Fibroblast of pulmonary artery (primary cell): ENCODE measurements around the gene MKRN3.
A peak's percentile ranks its signal among the peaks of the same experiment; 100 is the strongest.

Experiments
- DNase-seq: peaks from one replicate; pipeline ENCODE4 v3.0.0-alpha.2; 2010; ENCODE audit warnings: low read depth
- H3K4me3 ChIP-seq: replicated peaks from 2 replicates; pipeline ENCODE4 v1.5.1; 2011; ENCODE audit warnings: low read depth, mild to moderate bottlenecking, control low read depth, low read length, moderate library complexity
- TF ChIP-seq, protein P1 (sequence below): IDR thresholded peaks from 2 replicates; pipeline ENCODE4 v1.5.1; 2011; ENCODE audit warnings: mild to moderate bottlenecking, control low read depth, low read length, inconsistent platforms; ENCODE audit errors: missing control alignments

MKRN3 gene

DNA sequence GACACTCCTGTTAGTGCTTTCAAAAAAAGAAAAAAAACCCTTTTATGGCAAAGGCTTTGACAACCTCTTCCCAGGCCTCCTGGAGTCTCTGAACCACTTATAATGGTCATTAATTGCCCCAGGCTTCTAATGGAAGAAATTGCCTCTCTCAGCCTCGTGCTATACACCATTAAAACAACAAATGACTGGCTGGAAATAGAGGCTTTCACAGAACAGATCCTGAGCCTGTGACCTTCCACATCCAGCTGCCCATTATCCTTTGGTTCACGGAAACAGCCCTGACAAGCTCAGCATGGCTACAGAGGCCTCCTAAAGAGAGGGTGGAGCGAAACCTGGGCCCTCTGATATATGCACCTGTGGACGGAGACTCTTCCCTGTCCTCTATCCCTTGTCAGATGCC, 26.8 kb upstream of the MKRN3 start:
- DNase-seq, result no peak
- TF ChIP-seq, protein P1, sequence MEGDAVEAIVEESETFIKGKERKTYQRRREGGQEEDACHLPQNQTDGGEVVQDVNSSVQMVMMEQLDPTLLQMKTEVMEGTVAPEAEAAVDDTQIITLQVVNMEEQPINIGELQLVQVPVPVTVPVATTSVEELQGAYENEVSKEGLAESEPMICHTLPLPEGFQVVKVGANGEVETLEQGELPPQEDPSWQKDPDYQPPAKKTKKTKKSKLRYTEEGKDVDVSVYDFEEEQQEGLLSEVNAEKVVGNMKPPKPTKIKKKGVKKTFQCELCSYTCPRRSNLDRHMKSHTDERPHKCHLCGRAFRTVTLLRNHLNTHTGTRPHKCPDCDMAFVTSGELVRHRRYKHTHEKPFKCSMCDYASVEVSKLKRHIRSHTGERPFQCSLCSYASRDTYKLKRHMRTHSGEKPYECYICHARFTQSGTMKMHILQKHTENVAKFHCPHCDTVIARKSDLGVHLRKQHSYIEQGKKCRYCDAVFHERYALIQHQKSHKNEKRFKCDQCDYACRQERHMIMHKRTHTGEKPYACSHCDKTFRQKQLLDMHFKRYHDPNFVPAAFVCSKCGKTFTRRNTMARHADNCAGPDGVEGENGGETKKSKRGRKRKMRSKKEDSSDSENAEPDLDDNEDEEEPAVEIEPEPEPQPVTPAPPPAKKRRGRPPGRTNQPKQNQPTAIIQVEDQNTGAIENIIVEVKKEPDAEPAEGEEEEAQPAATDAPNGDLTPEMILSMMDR, result no peak
- H3K4me3 ChIP-seq, result no peak overlapping the region

DNA sequence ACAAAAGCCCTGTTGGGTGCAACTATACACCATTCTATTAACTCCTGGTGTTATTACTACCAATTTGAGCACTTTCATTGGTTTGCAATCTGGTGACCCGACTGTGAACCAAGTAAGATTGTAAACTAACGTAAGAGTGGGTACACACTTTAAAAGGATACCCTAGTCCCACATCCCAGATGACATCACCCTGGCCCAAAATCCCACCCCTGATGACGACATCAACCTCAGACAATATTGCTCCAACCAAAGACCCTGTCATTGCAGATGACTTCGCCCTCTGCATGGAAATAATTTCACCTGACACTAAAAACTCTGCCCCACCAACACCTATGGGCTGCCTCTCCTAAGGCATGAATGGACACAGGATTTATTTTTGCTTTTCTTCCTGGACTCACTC, 25.6 kb upstream of the MKRN3 start:
- TF ChIP-seq, protein P1, result no peak
- no peak for DNase-seq
- no peak overlapping the region for H3K4me3 ChIP-seq

DNA sequence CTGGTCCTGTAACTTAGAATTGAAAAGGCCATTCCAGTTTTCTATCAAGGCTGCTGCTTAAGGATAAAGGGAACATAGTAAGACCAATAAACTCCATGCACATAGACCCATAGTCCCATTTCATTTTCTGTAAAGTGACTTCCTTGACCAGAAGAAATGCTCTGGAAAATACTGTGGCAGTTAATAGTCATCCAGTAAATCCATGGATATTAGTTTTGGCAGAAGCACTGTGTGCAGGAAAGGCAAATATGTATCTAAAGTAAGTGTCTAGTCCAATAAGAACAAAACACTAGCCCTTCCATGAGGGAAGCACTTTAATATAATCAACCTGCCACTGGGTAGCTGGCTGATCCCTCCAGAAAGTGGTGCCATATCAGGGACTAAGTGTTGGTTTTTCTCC, 19.3 kb upstream of the MKRN3 start:
- DNase-seq, result no peak
- TF ChIP-seq, protein P1, result no peak
- H3K4me3 ChIP-seq, result no peak overlapping the region

DNA sequence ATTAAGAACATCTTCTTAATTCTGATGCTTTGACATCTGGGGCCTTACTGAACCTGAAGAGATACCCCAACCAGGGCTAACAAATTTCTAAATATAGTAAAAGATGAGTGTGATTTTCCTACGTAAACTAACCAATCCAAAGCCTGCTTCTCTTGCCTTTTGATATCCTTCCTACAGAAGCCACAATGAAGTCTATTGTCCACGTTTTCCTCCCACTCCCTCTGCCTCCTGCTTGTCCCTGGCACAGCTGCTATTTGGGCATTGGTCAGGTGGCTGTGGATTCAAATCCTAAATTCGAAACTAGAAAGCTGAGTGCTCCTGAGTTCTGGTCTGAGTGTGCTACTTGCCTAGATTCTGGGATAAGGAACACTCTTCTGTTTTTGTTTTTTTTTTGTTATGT, 17.4 kb upstream of the MKRN3 start:
- TF ChIP-seq, protein P1, result no peak
- DNase-seq, result no peak
- H3K4me3 ChIP-seq, result no peak overlapping the region

DNA sequence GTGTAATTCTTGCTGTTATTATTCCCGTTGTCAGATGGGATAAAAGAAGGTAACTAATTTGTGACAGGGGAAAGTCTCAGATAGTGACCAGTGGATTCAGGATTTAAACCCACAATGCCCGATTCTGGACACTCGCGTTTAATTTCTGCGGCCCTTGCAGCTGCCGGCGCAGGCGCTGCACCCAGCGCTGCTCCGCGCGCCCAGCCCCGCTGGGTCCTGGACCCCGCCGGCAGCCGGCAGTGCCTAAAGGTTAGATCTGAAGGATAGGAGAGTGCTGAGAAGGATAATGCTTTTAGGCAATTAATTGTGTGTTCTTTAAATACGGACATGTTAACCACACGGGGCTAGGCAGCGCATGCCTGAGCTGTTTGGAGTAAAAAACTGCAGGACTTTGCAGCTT, 3.6 kb upstream of the MKRN3 start:
- TF ChIP-seq, protein P1, result no peak
- no peak for DNase-seq
- H3K4me3 ChIP-seq, result no peak overlapping the region

DNA sequence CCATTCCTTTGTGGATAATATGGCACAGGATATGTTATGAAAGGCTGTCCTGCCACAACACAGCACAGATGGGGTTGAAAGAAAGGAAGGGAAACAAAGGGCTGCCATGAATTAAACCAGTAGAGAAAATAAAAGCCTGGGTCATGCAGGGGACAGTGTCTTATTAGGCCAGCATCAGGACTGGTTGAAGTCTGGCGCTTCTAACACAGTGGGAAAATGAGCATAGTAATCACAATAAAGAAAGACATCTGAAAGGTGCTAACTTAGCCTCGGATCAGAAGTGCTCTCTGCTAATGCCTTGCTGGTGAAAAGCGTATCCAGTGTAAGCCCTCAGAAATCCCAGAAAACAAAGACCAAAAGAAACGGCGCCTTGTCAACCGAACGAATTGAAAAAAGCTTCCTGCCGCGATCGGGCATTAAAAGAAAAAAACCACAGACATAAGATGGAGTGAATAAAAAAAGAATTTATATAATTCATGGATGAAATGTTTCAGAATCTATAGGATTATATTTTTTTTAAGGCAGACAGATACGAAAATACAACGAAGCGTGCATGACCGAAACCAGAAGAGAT, 566 bp upstream of the MKRN3 start:
- TF ChIP-seq, protein P1, result no peak
- peak overlapping the region; percentile 69 for H3K4me3 ChIP-seq
- peak; percentile 4 for DNase-seq

DNA sequence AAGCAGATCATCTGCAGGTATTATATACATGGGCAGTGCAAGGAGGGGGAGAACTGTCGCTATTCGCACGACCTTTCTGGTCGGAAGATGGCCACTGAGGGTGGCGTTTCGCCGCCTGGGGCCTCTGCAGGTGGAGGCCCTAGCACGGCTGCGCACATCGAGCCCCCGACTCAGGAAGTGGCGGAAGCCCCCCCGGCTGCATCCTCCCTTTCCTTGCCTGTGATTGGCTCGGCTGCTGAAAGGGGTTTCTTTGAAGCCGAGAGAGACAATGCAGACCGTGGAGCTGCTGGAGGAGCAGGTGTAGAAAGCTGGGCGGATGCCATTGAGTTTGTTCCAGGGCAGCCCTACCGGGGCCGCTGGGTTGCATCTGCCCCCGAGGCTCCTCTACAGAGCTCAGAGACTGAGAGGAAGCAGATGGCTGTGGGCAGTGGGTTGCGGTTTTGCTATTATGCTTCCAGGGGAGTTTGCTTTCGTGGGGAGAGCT, 639 bp downstream of the MKRN3 start:
- H3K4me3 ChIP-seq, result peak overlapping the region; percentile 69
- TF ChIP-seq, protein P1, result no peak
- peak; percentile 43 for DNase-seq
